AML-193 (cell line): Measurements from ENCODE around the gene SLC31A2.
"Not testable (repeated sequence)": the region's sequence is repeated elsewhere in the genome, so short reads cannot be mapped to it uniquely, and the experiment has no call there.

Source experiments
- DNase-seq, 2 experiments: peaks; one replicate each; lab custom pipeline; 2025; lab: John Stamatoyannopoulos, UW

SLC31A2 gene, protein sequence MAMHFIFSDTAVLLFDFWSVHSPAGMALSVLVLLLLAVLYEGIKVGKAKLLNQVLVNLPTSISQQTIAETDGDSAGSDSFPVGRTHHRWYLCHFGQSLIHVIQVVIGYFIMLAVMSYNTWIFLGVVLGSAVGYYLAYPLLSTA

DNA sequence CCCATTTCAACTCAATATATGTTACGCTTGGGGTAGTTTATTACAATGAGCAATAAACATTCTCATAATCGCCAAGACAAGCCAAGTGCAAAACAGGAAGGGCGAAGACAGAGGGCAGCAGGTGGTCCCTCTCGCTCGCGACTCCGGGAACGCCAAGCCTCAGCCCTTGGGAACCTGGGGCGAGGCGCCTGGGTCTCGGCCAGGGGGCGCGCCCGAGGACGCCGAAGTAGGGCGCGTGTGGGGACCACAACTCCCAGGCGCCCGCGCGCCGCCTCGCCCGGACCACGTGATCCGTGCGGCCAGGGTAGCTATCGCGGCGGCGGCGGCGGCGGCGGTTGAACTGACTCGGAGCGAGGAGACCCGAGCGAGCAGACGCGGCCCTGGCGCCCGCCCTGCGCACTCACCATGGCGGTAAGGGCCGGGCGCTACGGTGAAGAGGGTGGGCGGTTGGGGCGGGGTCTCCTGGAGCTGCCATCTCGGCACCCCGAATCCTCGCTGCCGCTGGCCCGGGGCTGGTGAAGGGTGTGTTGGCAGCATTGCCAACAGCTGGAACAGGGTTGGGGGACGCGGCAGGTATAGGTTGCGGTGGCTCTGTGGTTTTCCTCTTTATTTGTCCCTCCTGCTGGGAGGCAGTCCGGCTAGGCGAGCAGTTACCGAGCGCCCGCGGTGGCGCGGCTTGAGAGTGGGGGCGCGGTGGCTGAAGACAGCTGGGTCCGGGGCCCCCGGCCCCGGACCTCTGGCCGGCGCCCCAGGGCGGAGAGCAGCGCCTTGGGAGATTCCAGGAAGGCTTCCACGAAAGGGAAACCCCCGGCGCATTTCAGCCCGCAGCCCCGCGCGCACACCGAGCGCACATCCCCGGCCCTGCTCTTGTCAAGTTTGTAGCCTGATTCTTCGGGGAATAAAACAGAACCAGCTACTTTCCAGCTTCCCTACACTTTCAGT, at the start of gene SLC31A2:
SLC31A2 (plus strand) TSS at position 338 of the 942 bp plus-strand sequence; CDS start at position 406, 68 bp downstream.
- DNase-seq: peak; percentile 65 to 76

DNA sequence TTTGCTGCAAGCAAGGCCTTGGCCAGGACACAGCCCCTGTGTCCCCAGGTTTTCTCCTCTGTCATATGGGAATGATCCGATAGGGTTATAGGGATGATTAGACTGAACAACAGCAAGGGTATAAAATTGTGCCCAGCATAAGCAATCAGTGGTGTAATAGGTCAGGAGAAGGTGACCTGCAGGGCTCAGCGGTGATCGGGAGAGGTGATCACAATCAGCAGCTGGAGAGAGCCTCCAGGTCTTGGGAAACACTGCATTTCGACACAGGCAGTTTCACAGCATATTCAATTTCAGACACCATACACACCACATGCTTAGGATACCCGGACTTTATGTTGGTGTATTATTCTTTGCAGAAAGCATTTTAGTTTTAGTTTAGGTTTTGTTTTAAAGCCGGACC, 45.5 kb upstream of the SLC31A2 start:
- DNase-seq: not testable (repeated sequence)

DNA sequence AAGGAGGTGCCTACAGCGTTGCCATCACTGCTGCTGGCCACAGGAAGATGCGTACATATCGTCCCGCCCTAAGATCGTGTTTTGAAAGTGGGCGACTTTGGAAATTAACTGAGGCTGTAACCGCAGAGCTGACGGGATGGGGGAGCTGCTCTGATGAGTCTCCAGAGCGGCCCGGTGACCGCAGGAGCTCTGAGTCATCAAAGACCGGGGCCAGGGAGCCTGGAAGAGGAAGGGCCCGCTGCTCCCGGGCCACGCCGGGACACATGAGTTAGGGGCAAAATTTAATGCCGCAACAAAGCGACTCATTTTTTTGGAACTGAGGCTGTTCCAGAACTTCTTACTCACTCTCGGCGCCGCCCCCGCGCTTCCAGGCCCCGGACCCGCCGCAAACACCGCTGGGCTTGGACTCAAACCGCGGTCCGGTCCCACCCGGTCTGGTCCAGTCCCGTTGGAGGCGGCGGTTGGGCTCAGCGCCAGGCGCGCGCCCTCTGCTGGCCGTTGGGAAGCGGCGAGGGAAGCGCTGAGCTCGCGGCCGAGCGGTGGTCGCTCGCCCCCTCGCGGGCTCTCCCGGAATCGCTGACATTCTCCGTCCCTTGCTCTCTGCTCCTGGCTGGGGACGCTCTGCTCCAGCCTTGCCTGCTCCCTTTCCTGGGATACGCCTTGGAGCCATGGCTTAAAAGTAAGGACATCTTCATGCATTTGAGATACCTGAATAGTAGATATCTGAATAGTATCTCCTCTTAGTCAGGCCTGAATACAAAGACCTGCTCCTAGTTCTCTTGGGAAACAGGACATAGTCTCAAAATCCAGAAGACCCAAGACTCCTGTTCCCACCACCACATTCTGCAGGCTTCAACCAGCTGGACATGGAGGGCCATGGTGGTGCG, 39.5 kb upstream of the SLC31A2 start:
- DNase-seq: not testable (repeated sequence)

DNA sequence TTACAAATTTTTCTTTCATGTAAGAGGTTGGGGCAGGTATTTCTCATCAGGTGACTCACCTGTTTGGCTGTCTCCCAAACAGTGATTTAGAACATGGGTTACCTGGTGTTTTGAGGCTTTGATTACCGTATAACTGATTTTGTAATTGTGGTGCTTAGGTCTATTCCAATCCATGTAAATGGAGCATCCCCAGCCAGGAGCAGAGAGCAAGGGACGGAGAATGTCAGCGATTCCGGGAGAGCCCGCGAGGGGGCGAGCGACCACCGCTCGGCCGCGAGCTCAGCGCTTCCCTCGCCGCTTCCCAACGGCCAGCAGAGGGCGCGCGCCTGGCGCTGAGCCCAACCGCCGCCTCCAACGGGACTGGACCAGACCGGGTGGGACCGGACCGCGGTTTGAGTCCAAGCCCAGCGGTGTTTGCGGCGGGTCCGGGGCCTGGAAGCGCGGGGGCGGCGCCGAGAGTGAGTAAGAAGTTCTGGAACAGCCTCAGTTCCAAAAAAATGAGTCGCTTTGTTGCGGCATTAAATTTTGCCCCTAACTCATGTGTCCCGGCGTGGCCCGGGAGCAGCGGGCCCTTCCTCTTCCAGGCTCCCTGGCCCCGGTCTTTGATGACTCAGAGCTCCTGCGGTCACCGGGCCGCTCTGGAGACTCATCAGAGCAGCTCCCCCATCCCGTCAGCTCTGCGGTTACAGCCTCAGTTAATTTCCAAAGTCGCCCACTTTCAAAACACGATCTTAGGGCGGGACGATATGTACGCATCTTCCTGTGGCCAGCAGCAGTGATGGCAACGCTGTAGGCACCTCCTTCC, 37.9 kb upstream of the SLC31A2 start:
- not testable (repeated sequence) for DNase-seq

DNA sequence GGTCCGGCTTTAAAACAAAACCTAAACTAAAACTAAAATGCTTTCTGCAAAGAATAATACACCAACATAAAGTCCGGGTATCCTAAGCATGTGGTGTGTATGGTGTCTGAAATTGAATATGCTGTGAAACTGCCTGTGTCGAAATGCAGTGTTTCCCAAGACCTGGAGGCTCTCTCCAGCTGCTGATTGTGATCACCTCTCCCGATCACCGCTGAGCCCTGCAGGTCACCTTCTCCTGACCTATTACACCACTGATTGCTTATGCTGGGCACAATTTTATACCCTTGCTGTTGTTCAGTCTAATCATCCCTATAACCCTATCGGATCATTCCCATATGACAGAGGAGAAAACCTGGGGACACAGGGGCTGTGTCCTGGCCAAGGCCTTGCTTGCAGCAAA, 32.0 kb upstream of the SLC31A2 start:
- not testable (repeated sequence) for DNase-seq

DNA sequence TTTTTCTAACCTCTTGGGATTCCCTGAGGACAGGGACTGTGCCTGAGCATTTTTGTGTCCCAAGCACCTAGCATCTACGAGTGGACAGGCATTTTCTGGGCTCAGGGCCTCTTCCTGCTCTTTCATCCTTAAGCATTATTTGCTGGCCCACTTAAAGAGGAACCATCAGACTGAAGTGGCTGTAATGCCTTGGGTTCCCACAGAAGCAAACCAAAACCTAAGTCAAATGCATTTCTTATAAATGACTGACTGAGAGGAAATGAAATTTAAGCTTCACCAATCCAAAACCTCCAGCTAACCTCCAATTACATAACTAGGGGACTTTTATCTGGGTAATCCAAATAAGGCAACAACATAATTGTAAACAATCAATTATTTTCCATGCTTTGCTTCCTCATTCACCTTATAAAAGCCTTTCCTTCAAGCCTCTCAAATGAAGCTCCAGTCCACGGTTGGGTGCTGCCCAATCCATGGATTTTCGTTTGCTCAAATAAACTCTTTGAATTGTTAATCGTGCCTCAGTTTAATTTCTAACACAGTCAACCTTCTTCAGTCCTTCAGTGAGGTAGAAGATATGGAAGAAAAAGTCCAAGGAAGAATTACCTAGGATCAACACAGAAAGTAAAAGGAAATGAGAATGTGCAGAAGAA, 25.3 kb upstream of the SLC31A2 start:
- DNase-seq: no peak

DNA sequence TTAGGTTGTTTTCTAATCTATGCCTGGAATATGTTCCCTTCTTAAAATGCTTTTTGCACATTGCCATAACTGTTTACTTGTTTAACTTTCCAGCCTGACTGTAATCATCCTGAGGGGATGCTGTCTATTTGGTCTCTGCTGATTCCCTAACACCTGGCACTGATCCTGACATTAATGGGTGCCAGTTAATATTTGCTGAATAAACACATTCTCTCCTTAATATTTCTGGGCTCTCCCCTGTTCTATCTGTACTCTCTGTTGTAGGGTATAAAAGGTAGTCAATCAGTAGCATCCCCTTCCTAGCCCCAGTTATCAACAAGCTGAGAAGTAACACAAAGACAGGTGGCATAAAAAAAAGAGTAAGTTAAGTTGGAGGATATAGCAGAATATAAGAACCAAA, 21.3 kb upstream of the SLC31A2 start:
- no peak for DNase-seq

DNA sequence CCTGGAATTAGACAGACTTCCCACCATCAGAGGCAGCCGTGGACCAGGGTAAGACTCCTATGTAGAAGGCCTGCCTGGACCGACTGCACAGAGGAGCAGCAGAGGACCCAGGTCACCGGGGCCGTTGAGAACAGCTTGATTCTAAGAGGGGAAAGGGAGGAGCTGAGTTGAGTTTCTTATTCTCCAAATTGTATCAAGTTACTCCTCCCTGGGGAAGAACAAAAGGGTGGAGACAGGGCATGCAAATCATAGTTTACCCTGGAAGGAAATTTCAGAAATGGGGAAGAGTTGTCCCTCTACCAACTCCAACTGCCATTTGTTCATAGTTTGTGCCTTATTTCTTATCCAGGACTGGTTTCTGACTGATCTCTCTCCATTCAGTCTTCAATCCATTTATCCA, 20.9 kb upstream of the SLC31A2 start:
- no peak for DNase-seq

DNA sequence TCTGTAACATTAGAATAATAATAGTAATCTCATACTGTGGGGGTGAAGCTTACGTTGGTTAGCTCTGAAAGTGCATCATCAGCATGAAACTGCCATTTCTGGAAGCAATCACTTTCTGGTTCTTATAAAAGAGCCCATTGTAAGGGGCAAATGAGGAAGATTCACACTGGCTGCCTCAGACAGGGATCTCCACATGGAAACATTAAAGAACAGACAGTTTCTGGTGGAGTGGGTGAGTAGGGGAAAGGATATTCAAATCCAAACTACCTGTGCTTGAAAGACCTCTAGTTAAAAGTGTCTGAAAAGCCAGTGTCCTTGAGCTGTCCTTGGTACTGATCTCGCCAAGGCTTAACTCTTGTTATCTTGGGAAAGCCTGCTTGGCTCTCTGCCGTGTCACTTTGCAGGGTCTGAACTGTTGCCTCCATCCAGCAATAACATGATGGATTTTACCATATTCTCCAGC, 19.1 kb upstream of the SLC31A2 start:
- no peak for DNase-seq

DNA sequence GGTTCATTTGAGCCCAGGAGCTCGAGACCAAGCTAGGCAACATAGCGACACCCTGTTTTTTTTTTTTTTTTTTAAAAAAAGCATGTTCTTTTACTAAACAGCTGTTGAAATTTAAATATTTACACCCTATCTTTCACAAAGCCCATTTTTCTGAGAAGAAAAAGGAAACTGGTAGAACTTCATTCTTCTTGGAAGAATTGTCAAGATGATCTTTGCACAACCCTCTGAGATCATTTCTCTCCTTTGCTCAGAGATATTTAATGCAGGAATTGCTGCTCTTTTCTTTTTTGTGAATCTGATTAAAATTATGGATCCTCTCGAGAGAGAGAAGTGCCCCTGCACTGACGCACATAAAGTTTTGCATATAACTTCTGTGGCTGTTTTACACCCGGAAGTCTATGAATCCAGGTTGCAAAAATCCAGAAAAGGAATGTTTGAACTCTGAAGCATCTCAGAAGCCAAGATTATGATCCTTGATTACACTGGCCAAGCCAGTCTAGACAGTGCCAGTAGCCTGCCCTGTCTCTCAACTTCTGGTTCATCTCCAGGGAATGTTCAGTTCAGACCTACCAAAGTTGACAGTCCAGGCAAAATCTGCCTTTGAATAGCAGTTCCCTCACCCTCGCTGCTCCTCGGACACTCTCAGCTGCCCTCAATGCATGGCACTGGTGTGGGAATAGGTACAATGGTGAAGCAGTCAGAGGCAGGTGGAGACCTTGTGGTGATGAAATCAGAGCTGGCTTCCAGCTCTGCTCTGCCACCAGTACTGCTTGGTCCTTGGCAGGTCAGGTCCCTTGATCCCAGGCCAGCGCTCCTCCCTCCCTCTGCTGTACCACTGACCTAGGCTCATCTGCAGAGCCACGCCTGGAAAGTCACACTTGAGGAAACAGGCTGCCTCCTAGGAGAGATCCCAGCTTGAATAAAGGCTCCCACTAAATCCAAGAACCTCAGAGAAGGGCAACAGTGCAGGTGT, 13.3 kb upstream of the SLC31A2 start:
- no peak for DNase-seq

DNA sequence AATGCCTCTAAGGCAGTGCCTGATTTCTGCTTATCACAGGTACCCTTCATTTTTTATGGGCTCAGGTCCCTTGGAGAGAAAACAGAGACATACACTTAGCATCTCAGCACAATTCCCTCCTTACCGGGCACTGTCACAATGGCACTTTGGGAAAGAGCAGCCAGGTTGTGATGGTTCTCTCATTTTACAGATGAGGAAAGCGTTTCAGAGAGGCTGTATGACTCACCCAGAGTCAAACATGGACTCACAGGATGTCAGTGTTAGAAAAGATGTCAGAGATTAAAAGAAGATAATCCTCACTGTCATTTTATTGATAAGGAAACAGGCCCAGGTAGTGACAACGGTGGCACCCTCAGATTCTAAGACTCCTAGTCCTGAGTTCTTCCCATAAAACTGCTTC, 12.0 kb upstream of the SLC31A2 start:
- no peak for DNase-seq

DNA sequence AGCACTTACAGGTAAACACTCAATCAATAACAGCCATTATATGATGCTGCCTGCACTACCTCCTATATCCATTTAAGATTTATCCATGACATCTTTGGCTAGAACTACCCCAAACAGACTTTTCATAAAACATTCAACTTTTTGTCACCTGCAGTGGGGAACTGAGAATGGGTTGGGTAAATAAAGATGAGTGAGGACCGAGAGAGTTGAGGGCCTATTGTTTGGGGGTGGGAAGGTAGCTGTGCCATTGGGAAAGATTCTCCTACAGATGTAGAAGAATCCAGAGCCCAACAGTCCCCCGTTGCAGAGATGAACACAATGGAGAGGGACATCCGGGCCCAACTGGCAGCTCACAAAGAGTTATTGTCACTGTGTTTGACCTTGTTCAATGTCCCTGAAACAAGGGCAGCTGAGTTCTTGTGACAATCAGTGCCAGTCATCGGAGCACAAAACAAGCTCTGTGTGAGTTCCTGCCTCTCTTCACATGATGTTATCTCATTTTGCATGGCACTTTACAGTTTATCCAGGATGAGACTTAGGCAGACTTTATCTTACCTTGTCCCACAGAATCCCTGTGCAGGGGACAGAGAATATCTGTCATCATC, 11.5 kb upstream of the SLC31A2 start:
- DNase-seq: no peak

DNA sequence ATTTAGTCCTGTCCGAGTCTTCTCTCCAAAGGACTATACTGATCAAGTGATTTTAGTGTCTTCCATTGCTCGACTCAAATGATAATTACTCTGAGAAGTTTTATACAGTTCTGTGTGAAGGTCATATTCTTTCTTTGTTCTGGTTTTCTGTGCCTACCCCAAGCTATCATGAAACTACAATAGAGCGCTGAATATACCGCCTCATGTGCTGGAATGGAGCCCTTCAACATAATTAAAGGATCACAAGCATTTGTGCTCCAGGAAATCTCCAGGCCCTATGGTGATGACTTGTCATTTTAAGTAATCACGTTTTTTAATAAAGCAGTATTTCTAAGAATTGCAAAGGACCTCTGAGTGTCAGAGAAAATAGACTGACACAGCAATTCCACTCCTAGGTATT, 10.9 kb upstream of the SLC31A2 start:
- no peak for DNase-seq

DNA sequence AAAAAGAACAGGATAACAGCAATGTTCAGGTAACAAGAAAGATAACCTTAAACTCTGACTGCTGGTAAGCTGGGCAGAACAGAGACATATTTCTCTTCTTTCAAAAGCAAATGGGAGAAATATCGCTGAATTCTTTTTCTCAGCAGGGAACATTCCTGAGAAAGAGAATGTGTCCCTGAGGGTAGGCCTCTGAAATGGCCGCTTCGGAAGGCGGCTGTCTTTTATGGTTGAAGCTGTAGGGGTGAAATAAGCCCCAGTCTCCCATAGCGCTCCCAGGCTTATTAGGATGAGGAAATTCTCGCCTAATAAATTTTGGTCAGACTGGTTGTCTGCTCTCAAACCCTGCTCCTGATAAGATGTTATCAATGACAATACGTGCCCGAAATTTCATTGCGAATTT, 9.9 kb upstream of the SLC31A2 start:
- DNase-seq: not testable (repeated sequence)

DNA sequence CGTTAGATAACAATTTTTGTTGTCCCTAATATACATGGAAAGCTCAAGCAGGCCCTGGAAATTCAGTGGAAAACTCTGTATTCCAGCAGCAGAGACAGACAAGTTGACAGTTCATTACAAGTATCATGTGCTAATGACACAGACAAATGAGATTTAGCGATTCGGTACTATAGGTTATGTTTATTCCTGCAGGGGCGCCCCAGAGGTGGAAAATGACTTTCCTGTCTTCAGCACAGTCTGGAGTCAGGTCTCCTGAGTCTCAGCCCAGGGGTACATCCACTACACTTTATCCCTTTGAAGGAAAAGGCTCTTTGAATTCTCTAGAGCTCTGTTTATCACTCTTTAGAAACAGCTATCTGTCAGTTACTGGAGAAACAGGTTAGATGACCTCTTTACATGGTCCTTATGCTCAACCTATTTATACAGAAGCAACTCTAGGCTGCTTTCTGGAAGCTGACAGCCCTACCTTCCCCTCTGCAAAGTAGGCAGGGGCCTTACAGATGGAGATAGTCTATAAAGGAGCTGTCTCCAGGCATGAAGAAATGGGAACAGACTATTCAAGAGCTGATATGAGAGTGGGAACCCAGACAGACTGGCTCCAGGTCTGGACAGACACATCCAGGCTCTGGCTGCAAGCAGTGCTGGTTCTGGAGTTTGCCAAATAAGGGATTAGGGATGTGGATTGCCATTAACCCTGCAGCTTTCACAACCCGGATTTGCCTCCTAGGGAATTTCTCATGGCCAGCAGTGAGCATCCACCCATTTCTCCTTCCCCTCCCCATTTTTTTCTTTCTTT, 7.2 kb upstream of the SLC31A2 start:
- DNase-seq: no peak

DNA sequence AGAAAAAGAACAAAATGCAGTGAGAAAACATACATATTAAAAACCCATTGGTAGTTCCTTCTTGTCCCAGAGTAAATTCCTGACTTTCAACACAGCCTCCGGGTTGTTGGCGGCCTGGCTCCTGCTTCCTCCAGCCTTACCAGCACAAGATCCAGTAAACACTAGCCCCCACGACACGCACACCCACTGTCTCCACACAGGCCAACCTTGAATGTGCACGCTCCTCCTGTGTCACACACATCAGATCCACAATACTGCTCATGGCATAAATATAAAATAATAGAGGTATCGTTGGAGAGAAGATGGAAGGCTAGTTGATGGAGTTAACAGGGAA, 2.5 kb upstream of the SLC31A2 start:
- no peak for DNase-seq

DNA sequence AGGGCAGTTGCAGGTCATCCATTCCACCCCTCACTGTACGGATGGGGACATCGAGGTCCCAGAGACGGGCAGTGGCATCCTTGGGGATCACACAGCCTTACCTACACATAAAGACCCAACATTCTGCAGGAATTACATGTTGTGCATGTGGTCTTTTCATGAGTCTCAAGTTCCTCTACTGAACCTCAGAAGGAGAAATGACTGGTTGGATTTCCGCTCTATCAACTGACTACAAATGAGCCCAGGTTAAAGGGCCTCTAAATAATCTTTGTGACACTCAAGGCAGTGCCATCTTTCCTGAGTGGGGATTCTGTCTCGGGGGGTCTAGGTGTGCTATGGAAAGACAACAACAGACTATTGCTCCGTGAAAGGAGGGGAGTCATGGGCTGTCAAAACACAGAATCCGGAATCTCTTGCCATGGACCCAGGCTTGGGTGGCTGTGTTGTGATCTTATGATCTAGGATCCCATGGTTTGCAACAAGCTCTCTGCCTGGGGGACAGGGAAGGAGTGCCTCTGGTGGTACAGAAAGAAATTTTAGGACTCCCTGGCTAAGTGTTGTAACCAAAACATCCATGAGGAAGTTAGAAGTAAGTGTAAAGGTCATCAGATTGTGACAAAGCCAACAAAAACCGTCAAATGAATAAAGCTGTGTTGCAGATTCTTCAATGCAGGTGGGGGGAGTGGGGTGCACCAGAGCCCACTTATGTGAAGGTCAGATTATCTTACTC, 1.9 kb upstream of the SLC31A2 start:
- peak; percentile 28 to 32 for DNase-seq

DNA sequence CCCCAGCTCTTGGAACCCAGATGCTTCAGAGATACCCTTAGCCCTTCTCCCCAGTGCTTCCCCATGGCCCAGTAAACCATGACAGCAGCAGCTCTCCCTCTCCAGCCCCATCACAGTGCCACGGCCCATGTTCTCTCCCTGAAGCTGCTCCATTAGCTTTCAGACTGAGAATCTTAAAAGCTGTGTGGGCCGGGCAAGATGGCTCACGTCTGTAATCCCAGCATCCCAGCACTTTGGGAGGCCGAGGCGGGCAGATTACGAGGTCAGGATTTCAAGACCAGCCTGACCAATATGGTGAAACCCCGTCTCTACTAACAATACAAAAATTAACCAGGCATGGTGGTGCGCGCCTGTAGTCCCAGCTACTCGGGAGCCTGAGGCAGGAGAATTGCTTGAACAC, 1.2 kb upstream of the SLC31A2 start:
- DNase-seq: not testable (repeated sequence)
